Endothelial cell of hepatic sinusoid (primary cell): ENCODE data around the gene ERC2.
"Not testable (repeated sequence)": the region's sequence is repeated elsewhere in the genome, so short reads cannot be mapped to it uniquely, and the experiment has no call there.

Source experiments
- in situ Hi-C: cut with HindIII; loops from 2 replicates; pipeline ENCODE4 v1.10.0; 2017; ENCODE audit warnings: low sequenced_read_pairs

The ERC2 gene

GRCh38 chr3:55526332-55527030, 941.8 kb downstream of the ERC2 start:
- in situ Hi-C loops, result no loop called here

DNA sequence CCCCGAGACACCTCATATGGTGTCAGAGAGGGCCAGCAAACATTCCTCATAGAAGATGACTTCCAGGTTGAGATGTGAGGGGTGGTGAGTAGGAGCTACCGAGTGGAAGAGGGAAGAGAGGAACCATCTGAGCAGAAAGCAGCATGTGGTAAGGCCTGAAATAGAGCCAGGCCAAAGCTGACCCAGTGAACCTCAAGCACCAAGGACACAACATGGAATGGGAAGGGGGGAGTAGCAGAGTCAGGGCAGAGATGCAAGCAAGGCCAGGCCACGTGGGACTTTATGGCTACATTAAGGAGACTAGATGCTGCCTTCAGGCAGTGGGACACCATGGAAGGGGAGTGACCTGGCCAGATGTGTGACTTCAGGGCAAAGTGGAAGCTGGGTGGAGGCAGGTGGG, 942.8 kb downstream of the ERC2 start:
- in situ Hi-C loops, result no loop called here

DNA sequence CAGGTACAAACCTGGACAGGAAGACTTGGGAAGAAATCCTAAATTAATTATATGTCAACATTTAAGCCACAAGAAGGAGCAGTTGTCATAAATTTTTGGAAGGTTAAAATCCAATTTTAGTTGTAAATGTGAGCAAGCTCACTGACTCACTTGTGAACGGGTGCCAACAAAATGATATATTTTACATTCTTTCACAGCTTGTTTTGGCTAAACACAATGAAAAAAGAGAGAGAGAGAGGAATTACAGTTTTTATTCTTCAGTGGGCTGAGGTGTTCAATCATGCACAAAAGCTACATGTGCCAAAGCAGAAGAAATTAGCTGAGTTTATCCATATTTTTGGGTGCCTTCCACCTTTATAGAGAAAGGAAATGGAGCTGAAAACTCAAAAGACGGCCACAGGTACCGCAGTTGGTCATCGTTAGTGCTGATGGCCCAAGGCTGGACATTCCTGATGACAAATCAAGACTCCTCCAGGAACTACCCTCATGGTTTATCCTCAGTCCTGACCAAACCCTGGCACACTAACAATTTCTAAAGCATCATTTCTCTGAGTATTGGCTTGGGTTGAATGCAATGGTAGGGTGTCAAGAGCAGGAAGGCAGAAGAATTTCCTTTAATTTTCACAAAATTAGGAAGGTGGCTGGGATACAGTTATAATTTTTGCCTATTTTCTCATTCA, 943.6 kb downstream of the ERC2 start:
- in situ Hi-C loops, result no loop called here

GRCh38 chr3:55523471-55523870, 944.8 kb downstream of the ERC2 start:
- in situ Hi-C loops, result no loop called here

- in situ Hi-C loops, result no loop called here
These were observed 946.4 kb downstream of the ERC2 start for GRCh38 chr3:55521738-55522421.

- in situ Hi-C loops, result no loop called here
These were observed 947.1 kb downstream of the ERC2 start for GRCh38 chr3:55521064-55521737.

GRCh38 chr3:55519019-55519418, 949.2 kb downstream of the ERC2 start:
- in situ Hi-C loops, result no loop called here

DNA sequence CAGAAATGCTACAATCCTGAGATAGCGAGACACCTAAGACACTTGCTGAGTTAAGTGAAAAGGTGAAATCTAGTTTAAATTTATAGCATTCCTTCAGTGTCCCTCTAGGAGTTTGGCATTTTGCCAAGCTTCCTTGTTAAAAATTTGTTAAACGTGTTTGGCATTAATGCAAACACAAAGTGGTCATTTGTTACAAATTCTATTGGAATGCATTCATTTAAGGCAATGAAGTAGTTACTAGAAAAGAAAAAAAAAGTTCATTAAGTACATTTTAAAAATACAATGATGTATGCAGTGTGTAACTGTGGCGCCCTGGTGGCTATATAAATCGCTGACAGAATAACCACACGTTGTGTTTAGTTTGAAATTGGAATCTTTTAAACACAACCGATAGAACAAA, 949.8 kb downstream of the ERC2 start:
- in situ Hi-C loops, result no loop called here

DNA sequence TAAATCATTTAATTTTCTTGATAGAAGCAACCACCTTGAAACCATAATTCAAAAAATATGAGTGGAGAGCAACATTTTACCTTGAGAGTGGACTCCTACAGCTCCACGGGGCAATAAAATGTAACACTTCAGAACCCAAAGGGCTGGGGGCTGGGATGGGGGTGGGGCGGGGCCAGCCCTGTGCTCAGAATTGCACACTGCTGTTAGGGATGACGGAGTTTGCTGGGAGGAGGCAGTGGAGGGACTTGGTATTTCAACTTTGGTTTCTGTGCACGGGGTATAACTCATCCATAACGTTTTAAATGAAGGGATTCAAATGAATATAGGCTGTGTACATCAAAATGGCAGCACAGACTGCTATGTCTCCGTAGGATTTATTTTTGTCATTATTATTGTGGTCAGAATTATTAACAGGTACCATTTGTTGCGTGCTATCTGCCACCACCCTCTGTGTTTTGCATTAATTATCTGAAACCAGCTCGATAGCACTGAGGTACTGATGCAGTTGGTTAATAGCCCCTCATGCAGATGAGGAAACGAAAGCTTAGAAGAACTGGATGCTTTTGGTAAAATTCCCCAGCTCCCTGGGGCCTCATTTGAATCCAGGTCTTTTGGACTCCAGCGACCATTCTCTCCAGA, 951.8 kb downstream of the ERC2 start:
- in situ Hi-C loops, result no loop called here

DNA sequence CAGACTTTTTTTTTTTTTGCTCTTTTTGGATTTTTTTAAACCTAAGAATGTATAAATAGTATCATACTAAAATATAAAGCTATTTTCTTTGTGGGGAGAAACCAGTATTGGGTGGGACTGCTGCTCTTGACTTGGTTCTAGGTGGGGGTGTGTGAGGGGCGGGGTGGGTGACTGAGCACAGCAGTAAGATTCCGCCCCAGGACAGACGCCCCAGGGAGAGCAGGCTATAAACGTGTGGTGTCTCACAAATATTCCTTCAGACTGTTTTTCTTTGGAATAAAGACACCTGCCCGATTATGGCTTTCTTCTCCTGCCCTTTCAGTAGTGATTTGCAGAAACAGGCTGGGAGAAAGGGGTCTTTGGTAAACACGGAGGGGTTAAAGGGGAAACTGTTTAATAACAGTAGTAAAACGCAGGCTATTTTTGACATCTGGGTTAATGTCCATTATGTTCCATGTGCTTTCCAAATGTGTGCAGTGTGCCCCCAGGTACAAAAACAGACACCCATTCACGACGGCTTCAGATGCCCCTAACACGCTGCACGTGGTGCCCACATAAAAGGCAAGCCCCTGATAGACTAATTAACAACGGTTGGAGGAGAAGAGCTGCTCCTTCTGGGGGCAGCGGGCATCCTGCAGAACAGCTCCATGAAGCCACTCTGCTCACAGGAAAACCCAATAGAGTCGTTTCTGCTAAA, 952.6 kb downstream of the ERC2 start:
- in situ Hi-C loops, result no loop called here

DNA sequence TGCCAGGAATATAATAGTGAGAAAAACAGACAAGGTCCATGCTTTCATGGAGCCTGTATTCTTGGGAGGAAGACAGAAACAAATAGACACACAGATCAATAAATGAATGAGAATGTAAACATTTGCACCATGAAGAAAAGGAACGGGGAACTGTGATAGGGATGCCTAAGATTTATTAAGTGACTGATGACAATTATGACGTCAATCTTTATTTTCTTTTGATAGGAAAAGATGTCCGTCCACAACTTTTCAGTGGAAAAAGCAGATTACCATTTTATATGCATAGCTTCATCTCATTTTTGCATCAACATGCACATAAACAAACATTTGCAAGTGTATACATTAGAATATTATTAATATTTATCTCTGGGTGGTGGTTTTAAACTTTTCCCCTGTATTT, 953.3 kb downstream of the ERC2 start:
- in situ Hi-C loops, result no loop called here

GRCh38 chr3:55512571-55513343, 955.5 kb downstream of the ERC2 start:
- in situ Hi-C loops, result no loop called here

DNA sequence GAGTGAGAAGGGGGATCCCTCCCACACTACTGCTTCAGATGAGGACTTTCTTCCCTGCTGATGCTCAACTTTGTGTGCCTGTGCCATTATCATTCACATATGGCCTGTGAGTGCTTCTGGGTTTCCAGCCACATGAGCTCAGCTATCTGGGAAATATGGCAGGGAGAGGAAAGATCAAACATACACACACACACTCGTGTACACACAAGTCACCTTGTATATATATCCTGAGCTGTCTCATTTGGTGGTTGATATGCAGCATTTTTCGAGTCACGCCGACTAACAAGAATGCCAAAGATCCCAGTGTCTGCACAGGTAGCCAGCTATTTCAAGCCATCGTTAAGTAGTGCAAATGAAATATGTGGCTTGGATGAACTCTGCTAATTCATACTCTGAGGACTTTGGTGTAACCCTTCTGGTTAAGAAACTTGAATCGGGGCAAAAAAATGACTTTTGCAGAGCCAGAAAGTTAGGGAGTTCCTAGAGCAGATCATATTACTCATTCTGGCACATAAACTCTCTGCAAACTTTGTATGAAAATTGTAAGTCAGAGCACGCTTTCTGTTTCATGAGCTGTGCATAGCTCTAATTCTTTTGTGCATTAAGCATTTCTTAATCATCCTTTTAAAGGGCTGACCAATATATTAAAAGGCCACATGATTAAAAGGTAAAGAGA, 956.2 kb downstream of the ERC2 start:
- in situ Hi-C loops, result no loop called here

DNA sequence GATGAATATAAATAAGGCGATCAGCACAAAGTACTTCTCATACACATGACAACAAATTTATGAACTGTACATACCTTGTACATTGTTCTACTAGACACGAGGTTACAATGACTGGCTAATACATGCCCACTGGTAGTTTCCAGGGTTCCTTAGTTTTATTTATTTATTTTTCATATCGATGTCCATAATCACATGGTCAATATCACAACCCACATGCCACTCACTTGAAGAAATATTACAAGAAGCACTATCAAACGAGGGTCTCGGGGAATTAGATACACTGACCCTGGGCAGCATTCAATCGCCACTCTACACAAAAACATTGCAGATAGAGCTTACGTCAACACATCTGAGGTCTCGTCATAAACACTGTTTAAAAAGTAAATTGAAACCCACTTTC, 959.9 kb downstream of the ERC2 start:
- in situ Hi-C loops, result no loop called here

DNA sequence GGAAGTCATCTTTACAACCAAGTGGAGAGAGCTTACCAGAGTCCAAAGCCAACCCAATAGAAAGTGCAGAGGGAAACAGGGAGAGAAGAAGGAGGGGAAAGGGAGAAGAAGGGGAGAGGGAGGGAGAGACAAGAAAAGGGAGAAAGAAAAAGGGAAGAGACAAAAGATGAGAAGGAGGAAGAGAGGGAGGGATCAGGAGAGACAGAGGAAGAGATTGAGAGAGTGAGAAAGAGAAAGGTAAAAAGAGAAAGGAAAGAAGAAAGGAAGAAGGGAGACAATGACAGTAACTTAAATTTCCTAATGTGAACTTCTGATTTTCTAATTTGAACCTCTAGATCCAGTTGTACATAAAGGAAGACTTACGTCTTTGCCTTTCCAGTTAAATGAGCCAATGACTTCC, 960.5 kb downstream of the ERC2 start:
- in situ Hi-C loops, result no loop called here

- in situ Hi-C loops, result no loop called here
These were observed 962.5 kb downstream of the ERC2 start for GRCh38 chr3:55505776-55506175.

- in situ Hi-C loops, result not testable (repeated sequence)
These were observed 963.2 kb downstream of the ERC2 start for GRCh38 chr3:55505102-55505501.

DNA sequence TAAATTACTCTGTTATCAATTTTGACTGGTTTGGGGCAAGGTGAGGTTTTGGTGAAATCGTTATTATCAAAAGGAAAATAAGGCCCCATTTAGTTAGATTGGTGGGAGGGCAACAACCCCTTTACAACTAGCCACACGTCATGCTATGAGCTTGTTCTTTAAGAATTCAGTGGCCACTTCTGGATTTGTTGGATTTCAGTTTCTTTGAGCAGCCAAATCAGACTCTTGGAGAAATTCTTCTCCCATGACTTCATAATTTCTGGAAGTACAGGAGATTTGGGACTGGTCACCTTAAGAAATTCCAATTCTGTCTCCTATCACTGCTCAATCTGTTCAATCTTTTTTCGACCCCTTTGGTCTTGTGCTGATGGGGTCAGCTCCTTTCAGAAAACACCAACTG, 966.4 kb downstream of the ERC2 start:
- in situ Hi-C loops, result no loop called here
